ENCODE data around the gene CCDC38. TPM values are rescaled to one million over a fixed set of nuclear protein-coding genes. Genes with fewer than 3 reads are reported as not detected.

CCDC38 gene
- total RNA-seq (under 1 TPM in 1 of 2 experiments, not detected in 1; 0.11 TPM), total RNA-seq (0 to 0.77 (median 0.21) reads per million in 172 experiments)
- 0.30 TPM for polyA plus RNA-seq (2013, experiment 1 of 2)
- polyA plus RNA-seq (2013, experiment 2 of 2) = 0.05 TPM

DNA sequence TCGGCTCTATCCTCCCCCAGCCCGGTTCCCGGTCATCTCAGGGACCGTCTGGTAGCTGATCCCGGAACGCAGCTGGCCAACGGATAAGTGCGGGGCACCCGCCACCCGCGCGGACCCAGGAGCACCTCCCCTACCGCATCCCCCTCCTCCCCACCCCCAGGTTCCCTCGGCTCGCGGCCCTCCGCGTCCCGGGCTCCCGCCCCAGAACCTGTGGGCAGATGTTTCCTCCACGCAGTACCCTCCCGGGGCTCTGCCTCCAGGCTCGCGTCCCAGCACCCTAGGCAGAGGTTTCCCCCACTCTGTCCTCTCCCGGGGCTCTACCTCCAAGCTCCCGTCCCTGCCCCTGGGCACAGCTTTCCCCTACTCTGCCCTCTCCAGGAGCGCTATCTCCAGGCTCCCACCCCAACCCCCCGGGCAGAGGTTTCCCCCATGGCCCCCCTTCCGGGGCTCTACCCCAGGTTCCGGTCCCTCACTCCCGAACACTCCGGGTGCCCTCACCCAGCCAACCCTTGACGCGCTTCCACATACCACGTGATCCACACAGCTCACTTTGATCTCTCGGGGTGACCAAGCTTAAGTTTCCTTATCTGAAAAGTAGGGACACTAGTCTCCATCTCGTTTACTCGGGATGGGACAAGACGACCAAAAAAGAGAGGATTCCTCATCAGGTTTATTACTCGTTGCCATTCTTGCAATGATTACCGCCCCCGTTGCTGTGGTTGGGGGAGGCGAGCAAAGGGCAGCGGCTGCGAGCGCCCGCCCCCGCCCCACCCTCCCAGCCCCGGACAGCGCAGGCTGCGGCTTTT lies at the start of gene CCDC38:
TSS of gene CCDC38 (minus strand) at position 91 of the 806 bp plus-strand sequence. CDS start 6,105 bp downstream, outside the sequence.
- Histone ChIP-seq H3K27ac (ENCODE audit: low read depth in 1 of 2, low read length in 2 of 2) (peak within 1 kb of the TSS; percentile 61 to 76), H3K36me3 (ENCODE audit: insufficient read depth, low read length) (no peaks in the 10 kb centered on the region), H3K4me3 (ENCODE audit: low read length) (peak within 1 kb of the TSS; percentile 84), H3K9me3 (ENCODE audit: control insufficient read depth in 1 of 2, insufficient read depth in 1 of 2, low read length in 2 of 2) (no peaks in the 10 kb centered on the region), H3K4me1 (ENCODE audit: insufficient read depth, low read length) (peaks cover 14% of the 10 kb centered on the region), H3K27me3 (ENCODE audit: control insufficient read depth in 1 of 2, insufficient read depth in 2 of 2, low read length in 2 of 2) (no peaks in the 10 kb centered on the region)
- ATAC-seq (ENCODE audit: poor library complexity) (peak; percentile 94), DNase-seq (peak; percentile 70 to 92 (median 79))
- ChIA-PET POLR2A (interaction anchor here (0.6 to 3.1 kb wide), 13 partner anchors 12 to 965 kb away, joined by 3 to 14 read pairs (median 6); partner anchors contain the start of genes CDK17, HAL, LTA4H and METAP2), CTCF (interaction anchor here (1.4 to 3.6 kb wide), 2 partner anchors 10 to 24 kb away, joined by 3 to 16 read pairs; no protein-coding TSS in a partner anchor)
- Mint-ChIP-seq H3K4me1 (ENCODE audit: low read depth) (peaks cover 10% of the 10 kb centered on the region), H3K4me3 (peak within 1 kb of the TSS; percentile 97), H3K9me3 (no peaks in the 10 kb centered on the region), H3K27me3 (no peaks in the 10 kb centered on the region), H3K36me3 (ENCODE audit: low read depth) (peaks cover 5% of the 10 kb centered on the region), H3K27ac (peak within 1 kb of the TSS; percentile 88)
- TF ChIP-seq, protein P1, sequence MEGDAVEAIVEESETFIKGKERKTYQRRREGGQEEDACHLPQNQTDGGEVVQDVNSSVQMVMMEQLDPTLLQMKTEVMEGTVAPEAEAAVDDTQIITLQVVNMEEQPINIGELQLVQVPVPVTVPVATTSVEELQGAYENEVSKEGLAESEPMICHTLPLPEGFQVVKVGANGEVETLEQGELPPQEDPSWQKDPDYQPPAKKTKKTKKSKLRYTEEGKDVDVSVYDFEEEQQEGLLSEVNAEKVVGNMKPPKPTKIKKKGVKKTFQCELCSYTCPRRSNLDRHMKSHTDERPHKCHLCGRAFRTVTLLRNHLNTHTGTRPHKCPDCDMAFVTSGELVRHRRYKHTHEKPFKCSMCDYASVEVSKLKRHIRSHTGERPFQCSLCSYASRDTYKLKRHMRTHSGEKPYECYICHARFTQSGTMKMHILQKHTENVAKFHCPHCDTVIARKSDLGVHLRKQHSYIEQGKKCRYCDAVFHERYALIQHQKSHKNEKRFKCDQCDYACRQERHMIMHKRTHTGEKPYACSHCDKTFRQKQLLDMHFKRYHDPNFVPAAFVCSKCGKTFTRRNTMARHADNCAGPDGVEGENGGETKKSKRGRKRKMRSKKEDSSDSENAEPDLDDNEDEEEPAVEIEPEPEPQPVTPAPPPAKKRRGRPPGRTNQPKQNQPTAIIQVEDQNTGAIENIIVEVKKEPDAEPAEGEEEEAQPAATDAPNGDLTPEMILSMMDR (IDR thresholded peaks at IDR 0.05) = no peak
- intact Hi-C loops (cut with DNase I, micrococcal nuclease) = loop anchor here (5.0 to 10.0 kb wide), 7 partner anchors 80 to 972 kb away; partner anchors contain the start of genes METAP2 (in 1 of the 2), NDUFA12 (in 1 of the 2) and SNRPF (in 1 of the 2)

DNA sequence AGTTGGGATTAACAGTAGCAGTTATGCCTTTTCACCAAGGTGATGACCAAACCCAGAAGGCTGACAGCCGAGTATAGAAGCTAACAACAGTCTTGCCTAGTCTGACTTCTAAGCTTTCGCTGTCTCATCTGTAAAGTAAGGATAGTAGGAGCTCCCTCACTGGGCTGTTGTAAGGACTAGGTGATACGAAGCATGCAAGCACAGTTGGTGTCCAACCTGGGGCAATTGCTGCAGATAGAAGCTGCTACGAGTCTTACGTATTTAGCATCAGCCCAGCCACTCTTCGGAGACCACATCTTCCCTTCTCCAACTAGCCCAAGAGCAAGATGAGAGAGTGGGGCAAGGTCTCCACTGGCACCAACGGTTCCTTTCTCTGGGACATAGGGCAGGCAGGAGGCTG lies 47.7 kb upstream of the CCDC38 start:
- Histone ChIP-seq H3K27me3 (ENCODE audit: control insufficient read depth in 1 of 2, insufficient read depth in 2 of 2, low read length in 2 of 2) (no peaks in the 10 kb centered on the region), H3K4me3 (ENCODE audit: low read length) (no peak overlapping the region), H3K4me1 (ENCODE audit: insufficient read depth, low read length) (no peaks in the 10 kb centered on the region), H3K27ac (ENCODE audit: low read depth in 1 of 2, low read length in 2 of 2) (no peak overlapping the region), H3K9me3 (ENCODE audit: control insufficient read depth in 1 of 2, insufficient read depth in 1 of 2, low read length in 2 of 2) (no peaks in the 10 kb centered on the region), H3K36me3 (ENCODE audit: insufficient read depth, low read length) (no peaks in the 10 kb centered on the region)
- Mint-ChIP-seq H3K4me1 (ENCODE audit: low read depth) (no peaks in the 10 kb centered on the region), H3K4me3 (no peak overlapping the region), H3K9me3 (no peaks in the 10 kb centered on the region), H3K36me3 (ENCODE audit: low read depth) (no peaks in the 10 kb centered on the region), H3K27me3 (no peaks in the 10 kb centered on the region), H3K27ac (no peak overlapping the region)
- intact Hi-C loops (cut with DNase I, micrococcal nuclease) = loop anchor here in 1 of 2 experiments (10.0 kb wide), 1 partner anchor 875 kb away; no protein-coding TSS in a partner anchor
- POLR2A ChIA-PET = interaction anchor here (0.6 kb wide), 1 partner anchor 45 kb away, joined by 3 read pairs; the partner anchor contains the start of gene LTA4H
- DNase-seq (no peak), ATAC-seq (ENCODE audit: poor library complexity) (no peak)
- TF ChIP-seq, protein P1 (IDR thresholded peaks at IDR 0.05) = no peak
- CTCF ChIA-PET = interaction anchor here (2.7 kb wide), 1 partner anchor 8 kb away, joined by 13 read pairs; no protein-coding TSS in a partner anchor

DNA sequence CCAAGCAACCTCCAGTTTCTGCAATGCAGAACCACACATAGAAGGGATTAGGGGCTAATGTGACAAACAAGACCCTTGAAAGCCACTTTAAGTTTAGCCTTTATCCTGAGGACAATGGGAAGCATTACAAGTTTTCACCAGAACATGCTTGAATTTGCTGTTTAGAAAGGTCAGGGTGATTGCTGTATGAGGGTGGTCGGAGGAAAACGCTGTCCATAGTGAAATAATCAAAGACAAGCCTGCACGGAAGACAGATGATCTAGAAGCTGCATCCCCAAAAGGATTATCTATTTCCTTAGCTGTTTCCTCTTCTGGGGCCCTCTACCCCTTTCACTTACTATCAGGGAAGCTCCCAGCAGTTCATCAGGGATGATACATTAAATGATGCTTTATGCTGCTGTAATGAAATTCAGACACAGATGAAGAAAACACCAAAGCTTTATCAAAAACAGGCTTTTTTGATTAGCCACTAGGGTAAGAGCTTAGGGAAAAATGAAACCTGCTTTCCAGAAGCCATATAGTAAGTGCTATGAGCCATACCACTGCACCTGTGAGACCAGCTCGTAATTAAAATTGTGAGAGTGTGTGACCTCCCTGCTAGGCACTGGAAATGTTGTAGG lies 47.2 kb upstream of the CCDC38 start:
- no peaks in the 10 kb centered on the region for H3K9me3 ChIP-seq (ENCODE audit: control insufficient read depth in 1 of 2, insufficient read depth in 1 of 2, low read length in 2 of 2)
- Mint-ChIP-seq H3K4me3 (no peak overlapping the region), H3K9me3 (no peaks in the 10 kb centered on the region), H3K4me1 (ENCODE audit: low read depth) (no peaks in the 10 kb centered on the region), H3K27me3 (no peaks in the 10 kb centered on the region), H3K36me3 (ENCODE audit: low read depth) (no peaks in the 10 kb centered on the region), H3K27ac (no peak overlapping the region)
- intact Hi-C loops (cut with DNase I, micrococcal nuclease) = loop anchor here in 1 of 2 experiments (10.0 kb wide), 1 partner anchor 875 kb away; no protein-coding TSS in a partner anchor
- ATAC-seq (ENCODE audit: poor library complexity) (no peak), DNase-seq (no peak)
- ChIA-PET POLR2A (interaction anchor here (0.6 kb wide), 1 partner anchor 46 kb away, joined by 3 read pairs; the partner anchor contains the start of gene LTA4H), CTCF (interaction anchor here (0.6 to 2.7 kb wide), 2 partner anchors 9 to 11 kb away, joined by 4 to 13 read pairs; no protein-coding TSS in a partner anchor)
- H3K27me3 ChIP-seq (ENCODE audit: control insufficient read depth in 1 of 2, insufficient read depth in 2 of 2, low read length in 2 of 2) = no peaks in the 10 kb centered on the region
- H3K4me3 ChIP-seq (ENCODE audit: low read length) = no peak overlapping the region
- H3K27ac ChIP-seq (ENCODE audit: low read depth in 1 of 2, low read length in 2 of 2) = no peak overlapping the region
- H3K4me1 ChIP-seq (ENCODE audit: insufficient read depth, low read length) = no peaks in the 10 kb centered on the region
- TF ChIP-seq, protein P1 (IDR thresholded peaks at IDR 0.05) = no peak
- H3K36me3 ChIP-seq (ENCODE audit: insufficient read depth, low read length) = no peaks in the 10 kb centered on the region

Data from CD4-positive, alpha-beta T cell (primary cell).